H1 (cell line): Measurements from ENCODE around the gene CHD3. TPM values are rescaled to one million over a fixed set of nuclear protein-coding genes. Genes with fewer than 3 reads are reported as not detected.

Source experiments
- CHD7 ChIP-seq: fragments of 300-600 bp; sonication (generic); IDR thresholded peaks from 2 replicates; pipeline ENCODE4 v1.7.1; 2012; ENCODE audit warnings: low read length, moderate library complexity, mild to moderate bottlenecking, inconsistent platforms; ENCODE audit not compliant: insufficient replicate concordance
- CTBP2 ChIP-seq: IDR thresholded peaks from 2 replicates; pipeline ENCODE4 v1.7.0; 2011; ENCODE audit warnings: borderline replicate concordance, mild to moderate bottlenecking, moderate library complexity, mixed read lengths, low read length; ENCODE audit not compliant: insufficient read depth, insufficient read length
- polyA plus RNA-seq, 7 experiments: library from polyadenylated mRNA; depleted of rRNA in 3 of 7; stranded (reverse) in 5 of 7; unstranded in 2 of 7; fragments of >200 nt in 5 of 7; fragments of 200-250 nt in 2 of 7; gene quantifications; 1 replicate in 5 of 7; 2 replicates in 1 of 7; 4 replicates in 1 of 7; pipeline versions ENCODE4 v1.2.1 to v1.2.3, GENCODE V29; 2011 to 2013; ENCODE audit warnings: missing spikeins in 2 of 7, mixed read lengths in 2 of 7
- total RNA-seq: library from RNA; stranded (reverse); fragmentation: NEBNext Ultra II Directional; extraction: Animal tissue kit (Norgen Biotek cat#: 25700); gene quantifications from 2 replicates; pipeline ENCODE4 v1.2.1, GENCODE V29; 2021

The CHD3 gene
- total and polyA plus RNA-seq, 2 of the 8 experiments (the other 6 are each of a cell fraction or from before 2014, with no cell fraction given): 12.3 to 12.9 TPM

- TF ChIP-seq CHD7 (no peak), CTBP2 (no peak)
Measured at GRCh38 chr17:7846063-7846735, 42.4 kb upstream of the CHD3 start (continued).
